OCI-LY1 (cell line): ENCODE data around the gene BCORL1.

Experiments used
- H2AFZ ChIP-seq: fragments of 200-600 bp; sonication (generic), shearing (Covaris generic); 2 replicates; pipeline ENCODE4 v1.6.0; 2014; ENCODE audit warnings: antibody characterized with exemption, mild to moderate bottlenecking, low read length
- H3F3A ChIP-seq: fragments of 200-600 bp; sonication (generic), shearing (Covaris generic); 2 replicates; pipeline ENCODE4 v1.6.0; 2014; ENCODE audit warnings: mild to moderate bottlenecking, antibody characterized with exemption, low read length, moderate library complexity; ENCODE audit not compliant: insufficient read depth
- H3K27ac ChIP-seq: fragments of 200-600 bp; sonication (generic); 2 replicates; pipeline ENCODE4 v1.5.1; 2014; ENCODE audit warnings: low read length, mixed run types, mild to moderate bottlenecking, low read depth; ENCODE audit not compliant: poor library complexity, severe bottlenecking
- H3K27me3 ChIP-seq: fragments of 200-600 bp; sonication (generic); 2 replicates; pipeline ENCODE4 v1.6.0; 2014; ENCODE audit warnings: antibody characterized with exemption, mild to moderate bottlenecking, low read length, moderate library complexity; ENCODE audit not compliant: insufficient read depth
- H3K36me3 ChIP-seq: fragments of 200-600 bp; sonication (generic); 2 replicates; pipeline ENCODE4 v1.6.1; 2014; ENCODE audit warnings: mild to moderate bottlenecking, antibody characterized with exemption, low read length, moderate library complexity, mixed read lengths; ENCODE audit not compliant: insufficient read depth
- H3K4me1 ChIP-seq: fragments of 200-600 bp; sonication (generic); 2 replicates; pipeline ENCODE4 v1.5.1; 2014; ENCODE audit warnings: mild to moderate bottlenecking, low read length, moderate library complexity; ENCODE audit not compliant: insufficient read depth, severe bottlenecking
- H3K4me2 ChIP-seq: fragments of 200-600 bp; sonication (generic), shearing (Covaris generic); 2 replicates; pipeline ENCODE4 v1.6.1; 2014; ENCODE audit warnings: low read length
- H3K4me3 ChIP-seq: fragments of 200-600 bp; sonication (generic); 2 replicates; pipeline ENCODE4 v1.5.1; 2014; ENCODE audit warnings: low read length, low read depth, mild to moderate bottlenecking, mixed read lengths; ENCODE audit not compliant: poor library complexity, severe bottlenecking
- H3K79me2 ChIP-seq: fragments of 200-600 bp; shearing (Covaris generic); 2 replicates; pipeline ENCODE4 v1.6.1; 2016; ENCODE audit warnings: mixed run types, low read length, mixed read lengths; ENCODE audit not compliant: insufficient read depth
- H3K9ac ChIP-seq: fragments of 200-600 bp; sonication (generic), shearing (Covaris generic); 2 replicates; pipeline ENCODE4 v1.6.1; 2014; ENCODE audit warnings: mild to moderate bottlenecking, low read length, mixed read lengths
- H3K9me2 ChIP-seq: fragments of 200-600 bp; sonication (generic), shearing (Covaris generic); 2 replicates; pipeline ENCODE4 v1.6.1; 2014; ENCODE audit warnings: low read depth, mild to moderate bottlenecking, low read length, mixed read lengths
- H3K9me3 ChIP-seq: fragments of 200-600 bp; shearing (Covaris generic); 2 replicates; pipeline ENCODE4 v1.6.1; 2014; ENCODE audit warnings: low read length, mixed read lengths
- H4K20me1 ChIP-seq: fragments of 200-600 bp; sonication (generic), shearing (Covaris generic); 2 replicates; pipeline ENCODE4 v1.6.0; 2016; ENCODE audit warnings: mild to moderate bottlenecking, low read length; ENCODE audit not compliant: insufficient read depth
- CTCF ChIP-seq: fragments of 200-600 bp; sonication (generic), shearing (Covaris generic); IDR thresholded peaks from 2 replicates; pipeline ENCODE4 v1.5.1; 2017; ENCODE audit warnings: mild to moderate bottlenecking, antibody characterized with exemption, low read length, moderate library complexity, mixed read lengths
- EZH2 ChIP-seq: fragments of 200-600 bp; sonication (generic), shearing (Covaris generic); IDR thresholded peaks from 2 replicates; pipeline ENCODE4 v1.8.0; 2017; ENCODE audit warnings: borderline replicate concordance, mixed run types, mild to moderate bottlenecking, antibody characterized with exemption, low read length, moderate library complexity, mixed read lengths

Gene BCORL1

GRCh38 chrX:129984111-129984958 is 1.9 kb downstream of the BCORL1 start:
- no peak for TF ChIP-seq CTCF
- TF ChIP-seq EZH2 = no peak
- Histone ChIP-seq H3K4me2 (peak overlapping the region; percentile 67), H2AFZ (no peak overlapping the region), H4K20me1 (no peaks in the 10 kb centered on the region), H3K4me3 (peak overlapping the region; percentile 59), H3K36me3 (no peaks in the 10 kb centered on the region), H3K79me2 (no peaks in the 10 kb centered on the region), H3K27me3 (no peaks in the 10 kb centered on the region), H3K27ac (no peak overlapping the region), H3K9me2 (no peaks in the 10 kb centered on the region), H3F3A (no peaks in the 10 kb centered on the region), H3K4me1 (peaks cover 11% of the 10 kb centered on the region), H3K9ac (peak overlapping the region; percentile 34; the same call in 1 of the 2 replicates), H3K9me3 (no peaks in the 10 kb centered on the region)

GRCh38 chrX:129987871-129988270 is 5.4 kb downstream of the BCORL1 start:
- Histone ChIP-seq H3K27me3 (no peaks in the 10 kb centered on the region), H3F3A (no peaks in the 10 kb centered on the region), H4K20me1 (no peaks in the 10 kb centered on the region), H3K4me2 (no peak overlapping the region), H3K36me3 (no peaks in the 10 kb centered on the region), H3K9me2 (no peaks in the 10 kb centered on the region), H3K9me3 (no peaks in the 10 kb centered on the region), H3K4me1 (peaks cover 3% of the 10 kb centered on the region), H3K9ac (no peak overlapping the region), H3K27ac (no peak overlapping the region), H2AFZ (no peak overlapping the region), H3K4me3 (no peak overlapping the region), H3K79me2 (no peaks in the 10 kb centered on the region)
- no peak for TF ChIP-seq CTCF
- no peak for TF ChIP-seq EZH2

- no peak overlapping the region for H3K27ac ChIP-seq
- H4K20me1 ChIP-seq = no peaks in the 10 kb centered on the region
- H3K9me3 ChIP-seq = no peaks in the 10 kb centered on the region
- no peaks in the 10 kb centered on the region for H3K36me3 ChIP-seq
- H3K4me2 ChIP-seq = no peak overlapping the region
- H3K4me1 ChIP-seq = no peaks in the 10 kb centered on the region
- no peak overlapping the region for H2AFZ ChIP-seq
- no peaks in the 10 kb centered on the region for H3K79me2 ChIP-seq
- H3K9me2 ChIP-seq = no peaks in the 10 kb centered on the region
- TF ChIP-seq EZH2 (no peak), CTCF (no peak)
- H3K9ac ChIP-seq = no peak overlapping the region
- no peak overlapping the region for H3K4me3 ChIP-seq
- no peaks in the 10 kb centered on the region for H3K27me3 ChIP-seq
- no peaks in the 10 kb centered on the region for H3F3A ChIP-seq
These were observed 9.7 kb downstream of the BCORL1 start for GRCh38 chrX:129992181-129992580.
